ENCODE data around the gene PTPRD.

PTPRD gene

GRCh38 chr9:8564960-8565359 lies 2047.8 kb downstream of the PTPRD start:
- H3K4me3 ChIP-seq (ENCODE audit: low read length): no peak overlapping the region
- DNase-seq (ENCODE audit: low read depth, low spot score): no peak

- DNase-seq (ENCODE audit: low read depth, low spot score): no peak
- H3K4me3 ChIP-seq (ENCODE audit: low read length): no peak overlapping the region
These were observed 2052.0 kb downstream of the PTPRD start for GRCh38 chr9:8560560-8561525.

GRCh38 chr9:8558176-8558575 lies 2054.6 kb downstream of the PTPRD start:
- H3K4me3 ChIP-seq (ENCODE audit: low read length): no peak overlapping the region
- no peak for DNase-seq (ENCODE audit: low read depth, low spot score)

GRCh38 chr9:8555762-8556500 lies 2056.9 kb downstream of the PTPRD start:
- H3K4me3 ChIP-seq (ENCODE audit: low read length): no peak overlapping the region
- no peak for DNase-seq (ENCODE audit: low read depth, low spot score)

DNA sequence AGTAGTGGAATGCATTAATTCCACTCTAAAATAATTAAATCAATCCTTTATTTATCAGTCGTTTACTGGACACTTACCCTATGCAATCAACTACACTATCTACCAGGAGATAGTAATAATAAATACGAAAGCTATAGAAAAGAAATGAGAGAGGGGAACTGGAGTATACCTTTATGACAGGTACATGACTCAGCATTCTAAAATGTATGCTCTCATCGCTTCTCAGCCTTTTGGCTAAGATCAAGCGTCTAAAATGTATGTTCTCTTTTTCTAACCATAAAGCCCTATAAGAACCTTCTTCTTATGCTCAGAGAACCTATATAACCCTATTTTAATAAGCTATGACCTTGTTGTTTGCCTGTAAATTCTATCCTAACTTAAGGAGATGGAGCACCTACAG lies 2059.4 kb downstream of the PTPRD start:
- H3K4me3 ChIP-seq (ENCODE audit: low read length): no peak overlapping the region
- DNase-seq (ENCODE audit: low read depth, low spot score): no peak

GRCh38 chr9:8552732-8553131 lies 2060.1 kb downstream of the PTPRD start:
- H3K4me3 ChIP-seq (ENCODE audit: low read length): no peak overlapping the region
- DNase-seq (ENCODE audit: low read depth, low spot score): no peak

GRCh38 chr9:8549214-8549613 lies 2063.6 kb downstream of the PTPRD start:
- DNase-seq (ENCODE audit: low read depth, low spot score): no peak
- H3K4me3 ChIP-seq (ENCODE audit: low read length): no peak overlapping the region

DNA sequence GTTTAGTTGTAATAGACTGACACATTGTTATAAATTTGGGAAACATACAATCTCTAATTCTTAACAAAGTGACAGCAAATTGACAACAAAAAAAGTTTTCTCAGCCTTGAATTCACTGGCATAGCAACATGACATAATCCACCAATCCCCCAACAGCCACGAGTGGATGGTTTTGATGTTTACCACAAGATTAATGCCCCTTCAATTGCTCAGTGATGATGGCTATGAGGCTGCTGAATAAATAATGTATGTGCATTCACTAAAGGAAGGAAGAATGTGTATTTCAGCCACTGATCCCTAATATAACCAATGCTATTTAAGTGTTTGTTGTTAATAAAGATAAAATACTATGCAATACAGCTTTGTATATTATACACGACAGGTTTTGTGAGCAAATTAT lies 2069.6 kb downstream of the PTPRD start:
- H3K4me3 ChIP-seq (ENCODE audit: low read length): no peak overlapping the region
- DNase-seq (ENCODE audit: low read depth, low spot score): no peak

- H3K4me3 ChIP-seq (ENCODE audit: low read length): no peak overlapping the region
- no peak for DNase-seq (ENCODE audit: low read depth, low spot score)
These were observed 2070.3 kb downstream of the PTPRD start for GRCh38 chr9:8542537-8542936.

- H3K4me3 ChIP-seq (ENCODE audit: low read length): no peak overlapping the region
- no peak for DNase-seq (ENCODE audit: low read depth, low spot score)
These were observed 2073.1 kb downstream of the PTPRD start for GRCh38 chr9:8539681-8540197.

DNA sequence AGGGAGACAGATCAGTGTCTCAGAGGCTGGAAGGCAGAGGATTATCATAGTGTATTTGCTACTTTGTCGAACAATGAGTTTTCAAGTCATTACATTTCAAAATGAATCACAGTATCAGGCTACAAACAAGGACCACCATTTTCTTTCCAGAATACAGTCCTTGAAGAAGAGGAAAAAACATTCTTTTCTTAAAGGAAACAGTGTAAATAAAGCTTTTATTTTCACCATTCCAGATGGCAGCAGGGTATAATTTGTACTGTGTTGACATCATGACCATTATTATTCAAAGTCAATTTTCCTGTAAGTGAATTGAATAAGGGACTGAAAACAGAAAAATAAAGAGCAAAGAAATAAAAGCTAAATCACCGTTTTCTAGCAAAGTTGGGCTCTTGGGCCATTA lies 2076.0 kb downstream of the PTPRD start:
- DNase-seq (ENCODE audit: low read depth, low spot score): no peak
- no peak overlapping the region for H3K4me3 ChIP-seq (ENCODE audit: low read length)

- H3K4me3 ChIP-seq (ENCODE audit: low read length): no peak overlapping the region
- no peak for DNase-seq (ENCODE audit: low read depth, low spot score)
These were observed 2078.0 kb downstream of the PTPRD start for GRCh38 chr9:8534828-8535227.

GRCh38 chr9:8533681-8534080 lies 2079.1 kb downstream of the PTPRD start:
- DNase-seq (ENCODE audit: low read depth, low spot score): no peak
- no peak overlapping the region for H3K4me3 ChIP-seq (ENCODE audit: low read length)

DNA sequence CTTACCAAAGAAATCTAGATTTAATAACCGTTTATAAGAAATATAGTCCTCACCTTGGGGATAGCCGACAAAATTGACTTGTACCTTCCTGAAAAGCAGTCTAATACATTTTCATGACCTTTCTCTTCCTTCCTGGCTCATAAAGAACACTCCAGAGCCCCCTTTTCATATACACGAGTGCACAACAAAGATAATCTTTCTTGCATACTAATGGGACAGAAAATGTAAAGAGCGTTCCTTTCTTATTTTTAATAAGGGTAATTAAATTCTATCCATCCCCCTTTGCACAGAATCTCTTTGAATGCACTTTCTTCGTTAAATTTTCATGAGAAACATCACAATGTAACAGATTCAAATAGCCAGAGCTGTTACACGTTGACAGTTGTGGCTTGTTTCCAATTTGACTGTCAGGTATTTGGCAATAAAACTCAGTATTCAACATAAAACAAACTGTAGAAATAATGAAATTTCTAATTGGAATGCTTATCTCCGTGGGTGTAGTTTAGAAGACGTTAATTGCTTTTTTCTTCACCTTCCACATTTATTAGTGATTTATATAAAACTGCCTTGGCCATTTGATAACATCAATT lies 2080.9 kb downstream of the PTPRD start:
- DNase-seq (ENCODE audit: low read depth, low spot score): no peak
- no peak overlapping the region for H3K4me3 ChIP-seq (ENCODE audit: low read length)

- no peak overlapping the region for H3K4me3 ChIP-seq (ENCODE audit: low read length)
- no peak for DNase-seq (ENCODE audit: low read depth, low spot score)
These were observed 2091.7 kb downstream of the PTPRD start for GRCh38 chr9:8521112-8521511.

- DNase-seq (ENCODE audit: low read depth, low spot score): no peak
- H3K4me3 ChIP-seq (ENCODE audit: low read length): no peak overlapping the region
These were observed 2097.1 kb downstream of the PTPRD start for GRCh38 chr9:8515748-8516147.

- DNase-seq (ENCODE audit: low read depth, low spot score): no peak
These were observed 2098.0 kb downstream of the PTPRD start for GRCh38 chr9:8514760-8515159.

DNA sequence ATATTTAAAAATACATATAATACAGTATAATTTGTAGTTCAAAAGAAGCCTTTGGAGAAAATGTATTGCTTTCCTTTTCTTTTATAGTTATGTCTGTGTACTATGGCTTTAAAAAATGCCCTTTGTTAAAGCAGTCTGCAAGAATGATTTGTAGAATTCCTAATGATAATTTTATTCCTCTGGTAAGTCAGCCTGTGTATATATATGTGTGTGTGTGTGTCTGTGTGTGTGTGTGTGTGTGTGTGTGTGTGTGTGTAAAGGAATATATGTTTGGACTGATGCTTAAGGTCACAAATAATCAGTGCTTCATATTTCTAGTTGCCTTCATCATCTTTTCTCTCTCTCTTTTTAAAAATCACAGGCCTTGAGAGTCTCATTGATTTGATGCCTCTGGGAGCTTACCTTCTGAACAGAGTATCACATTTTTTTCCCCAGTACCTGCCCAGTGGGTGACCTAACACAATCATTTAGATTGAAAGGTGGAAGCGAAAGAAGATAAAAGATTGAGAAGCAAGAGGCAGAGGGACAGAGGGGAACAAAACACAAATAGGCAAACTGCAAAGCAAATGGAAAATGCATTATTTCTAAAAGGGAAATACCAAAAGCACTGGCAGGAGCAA lies 2104.0 kb downstream of the PTPRD start:
- DNase-seq (ENCODE audit: low read depth, low spot score): no peak
- no peak overlapping the region for H3K4me3 ChIP-seq (ENCODE audit: low read length)

More at GRCh38 chr9:8514760-8515159, 2098.0 kb downstream of the PTPRD start:
- H3K4me3 ChIP-seq (ENCODE audit: low read length): no peak overlapping the region

- no peak overlapping the region for H3K4me3 ChIP-seq (ENCODE audit: low read length)
- no peak for DNase-seq (ENCODE audit: low read depth, low spot score)
These were observed 2118.2 kb downstream of the PTPRD start for GRCh38 chr9:8494571-8494970.
